ENCODE data around the gene LGALSL. TPM values are rescaled to one million over a fixed set of nuclear protein-coding genes. Genes with fewer than 3 reads are reported as not detected.
"Not testable (repeated sequence)": the region's sequence is repeated elsewhere in the genome, so short reads cannot be mapped to it uniquely, and the experiment has no call there.

The LGALSL gene
- total RNA-seq, 1 donor from 2014 or later = 3.6 TPM

DNA sequence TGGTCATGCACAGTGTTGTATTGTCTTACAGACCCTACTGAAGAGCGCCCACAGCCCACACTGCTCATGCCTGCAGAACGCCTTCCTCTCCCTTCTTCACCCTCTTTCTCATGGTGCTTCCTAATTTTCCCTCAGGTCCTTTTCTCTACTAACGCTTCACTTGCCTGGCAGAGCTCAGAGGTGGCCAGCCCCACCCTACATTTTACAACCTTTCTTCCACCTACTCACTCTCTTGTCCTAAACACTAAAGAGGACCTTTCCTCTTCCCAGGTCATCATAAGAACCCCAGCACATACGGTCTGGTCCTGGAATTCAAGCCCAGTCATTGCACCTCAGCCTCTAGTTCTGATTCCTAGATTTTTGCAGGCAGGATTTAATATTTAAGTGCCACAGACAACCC, 11.7 kb upstream of the LGALSL start:
- no peak for DNase-seq (ENCODE audit: extremely low read depth, low read depth, low spot score)

DNA sequence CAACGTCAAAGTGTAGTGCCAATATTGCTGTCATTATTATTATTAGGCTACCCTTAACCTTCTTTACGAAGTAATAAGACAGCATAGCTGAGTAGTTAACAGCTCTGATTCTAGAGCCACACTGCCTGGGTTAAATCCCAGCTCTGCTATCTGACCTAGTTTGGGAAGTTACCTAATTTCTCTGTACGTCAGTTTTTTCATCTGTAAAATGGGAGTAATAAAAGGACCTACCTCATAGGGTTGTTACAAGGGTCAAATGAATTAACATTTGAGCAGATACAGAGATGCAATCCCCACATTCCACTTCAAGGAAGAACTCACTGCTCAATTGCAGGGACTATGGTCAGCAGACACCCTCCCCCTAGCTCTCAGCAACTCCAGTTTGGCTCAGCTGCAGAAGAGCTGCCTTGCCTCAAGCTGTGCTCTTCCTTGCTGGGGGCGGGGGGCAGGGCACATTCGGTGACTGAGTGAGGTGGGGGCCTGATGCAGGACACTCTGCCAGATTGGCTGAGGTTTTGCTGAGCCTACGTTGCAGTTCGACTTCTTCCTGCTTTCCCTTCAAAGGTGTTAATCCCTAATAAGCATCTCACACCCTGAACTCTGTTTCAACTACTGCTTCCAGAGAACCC, 11.0 kb upstream of the LGALSL start:
- DNase-seq (ENCODE audit: extremely low read depth, low read depth, low spot score) = no peak

DNA sequence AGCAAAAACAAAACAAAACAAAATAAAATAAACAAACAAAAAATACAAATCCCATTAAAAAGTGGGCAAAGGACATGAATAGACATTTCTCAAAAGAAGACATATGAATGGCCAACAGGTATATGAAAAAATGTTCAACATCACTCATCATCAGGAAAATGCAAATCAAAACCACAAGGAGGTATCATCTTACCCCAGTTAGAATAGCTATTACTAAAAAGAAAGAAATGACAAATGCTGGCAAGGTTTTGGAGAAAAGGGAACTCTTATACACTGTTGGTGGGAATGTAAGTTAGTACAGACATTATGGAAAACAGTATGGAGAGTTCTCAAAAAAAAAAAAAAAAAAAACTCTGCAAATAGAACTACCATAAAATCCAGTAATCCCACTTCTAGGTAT, 8.0 kb upstream of the LGALSL start:
- DNase-seq (ENCODE audit: extremely low read depth, low read depth, low spot score) = not testable (repeated sequence)

DNA sequence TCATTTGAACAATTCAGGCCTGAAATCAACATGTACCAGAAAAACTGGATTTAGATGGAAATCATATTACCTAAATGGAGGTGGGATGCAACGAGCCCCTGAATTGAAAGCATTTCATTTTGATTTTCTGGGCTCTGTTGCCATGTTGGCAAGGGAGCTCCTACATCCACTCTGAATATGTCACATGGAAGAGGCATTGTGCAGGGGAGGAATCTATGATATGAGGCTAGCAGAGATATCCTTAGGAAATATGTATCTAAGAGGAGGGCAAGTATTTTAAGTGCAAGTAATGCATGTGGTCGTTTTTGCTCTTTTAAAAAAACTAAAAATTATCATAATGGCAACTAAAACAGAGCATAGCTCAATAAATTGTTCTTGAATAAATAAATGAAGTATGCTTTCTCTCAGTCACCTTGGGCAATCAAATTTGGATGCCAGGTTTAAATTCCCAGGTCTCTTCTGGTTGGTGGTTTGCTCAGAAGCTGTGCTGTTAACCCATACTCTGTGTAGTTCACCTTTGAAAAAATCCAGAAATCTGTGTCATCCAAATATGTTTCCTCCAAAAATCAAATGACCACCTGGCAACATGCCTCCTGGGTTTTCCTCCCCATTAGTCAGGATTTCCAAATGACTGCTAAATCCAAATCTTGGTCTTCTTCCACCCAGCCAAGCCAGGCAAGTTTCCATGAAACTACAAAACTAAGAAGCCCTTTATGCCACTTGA, 6.5 kb upstream of the LGALSL start:
- no peak for DNase-seq (ENCODE audit: extremely low read depth, low read depth, low spot score)

DNA sequence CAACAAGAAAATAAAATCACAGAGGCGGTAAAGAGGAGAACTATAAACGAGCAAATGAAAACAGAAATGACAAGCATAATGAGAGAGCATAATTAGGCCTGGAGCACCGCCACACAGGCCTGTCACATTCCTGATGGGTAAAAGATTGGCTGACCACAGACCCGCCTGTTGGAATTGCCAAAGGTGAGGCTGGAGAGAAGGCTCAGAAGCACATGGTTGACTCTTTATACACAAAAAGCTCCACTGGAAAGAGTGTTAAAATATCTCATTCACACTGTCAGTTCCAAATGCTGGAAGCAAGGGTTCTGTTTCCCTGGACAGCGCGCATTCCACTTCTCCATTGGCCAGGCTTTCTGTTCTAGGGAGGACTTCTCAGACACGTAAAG, 5.9 kb upstream of the LGALSL start:
- DNase-seq (ENCODE audit: extremely low read depth, low read depth, low spot score) = no peak

DNA sequence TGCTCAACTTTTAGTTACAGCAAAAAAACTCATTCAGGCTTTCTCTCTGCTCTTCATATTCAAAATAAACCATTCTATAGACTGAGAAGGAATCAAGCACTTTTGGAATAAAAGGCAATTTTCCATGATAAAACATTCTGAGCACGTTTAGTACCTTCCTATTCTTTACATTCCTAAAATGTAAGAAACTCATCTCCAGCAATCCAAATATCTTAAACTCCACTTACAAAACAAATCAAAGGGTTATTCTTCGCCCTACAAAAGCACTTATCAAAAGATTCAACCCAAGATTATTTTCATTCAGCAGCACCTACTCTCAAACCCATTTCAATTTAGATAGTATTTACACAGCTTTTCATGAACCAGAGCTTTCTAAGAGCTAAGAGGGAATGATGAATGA, 2.9 kb upstream of the LGALSL start:
- no peak for DNase-seq (ENCODE audit: extremely low read depth, low read depth, low spot score)

DNA sequence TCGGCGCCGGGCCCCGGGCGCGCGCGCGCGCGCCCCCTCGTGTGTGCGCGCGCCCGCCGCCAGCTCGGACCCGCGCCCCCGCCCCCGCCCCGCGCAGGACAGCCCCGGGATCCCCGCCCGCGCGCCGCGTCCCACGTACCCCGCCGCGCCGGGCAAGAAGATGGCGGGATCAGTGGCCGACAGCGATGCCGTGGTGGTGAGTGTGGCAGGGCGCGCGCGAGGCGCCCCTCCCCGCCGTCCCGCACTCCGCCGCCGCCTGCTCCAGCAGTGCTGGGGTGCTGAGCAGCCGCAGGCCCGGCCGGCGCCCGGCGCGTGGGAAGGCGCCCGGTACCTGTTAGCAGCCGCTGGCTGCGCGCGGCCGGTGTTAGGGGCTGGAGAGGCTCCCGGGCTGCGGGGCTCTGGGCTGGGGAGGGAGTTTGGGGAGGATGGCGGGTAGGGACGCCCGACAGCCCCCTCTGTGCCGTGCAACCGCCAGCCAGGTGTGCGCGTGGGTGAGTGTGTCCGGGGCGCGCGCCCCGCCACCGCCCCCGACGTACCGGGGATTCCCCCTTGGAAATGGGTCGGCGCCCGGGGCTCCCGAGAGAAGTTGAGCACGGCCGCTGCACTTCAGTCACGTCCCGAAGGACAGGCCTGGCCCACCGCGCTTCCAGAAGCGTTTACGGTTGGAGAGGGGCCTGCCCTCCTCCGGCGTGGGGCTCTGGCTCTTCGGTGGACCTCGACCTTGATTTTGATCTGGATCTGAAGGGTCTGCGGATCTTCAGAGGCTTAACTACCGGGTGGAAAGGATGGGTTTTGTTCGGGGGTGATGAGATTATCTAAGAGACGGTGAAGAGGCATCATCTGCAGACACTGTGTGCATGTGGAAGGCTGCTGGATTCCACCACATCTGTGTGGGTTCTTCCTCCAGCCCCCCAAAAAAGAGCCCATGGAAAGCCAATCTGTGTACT, 697 bp downstream of the LGALSL start:
- DNase-seq (ENCODE audit: extremely low read depth, low read depth, low spot score) = no peak

DNA sequence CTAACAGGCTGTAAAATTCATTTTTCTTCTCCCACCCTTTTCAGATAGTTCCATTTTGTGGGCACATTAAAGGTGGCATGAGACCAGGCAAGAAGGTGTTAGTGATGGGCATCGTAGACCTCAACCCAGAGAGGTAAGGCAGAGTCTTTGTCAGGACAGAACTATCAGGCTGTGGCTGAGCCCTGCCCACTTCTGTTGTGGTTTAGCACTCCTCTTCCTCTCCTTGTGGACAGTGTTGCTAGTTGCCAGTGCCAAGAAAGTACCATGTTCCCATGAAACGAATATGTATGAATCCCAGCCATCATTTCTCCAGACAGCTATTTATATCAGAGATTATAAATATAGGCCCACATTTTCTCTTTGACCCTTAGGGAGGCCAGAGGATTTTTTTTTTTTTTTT, 1.6 kb downstream of the LGALSL start:
- DNase-seq (ENCODE audit: extremely low read depth, low read depth, low spot score) = no peak

DNA sequence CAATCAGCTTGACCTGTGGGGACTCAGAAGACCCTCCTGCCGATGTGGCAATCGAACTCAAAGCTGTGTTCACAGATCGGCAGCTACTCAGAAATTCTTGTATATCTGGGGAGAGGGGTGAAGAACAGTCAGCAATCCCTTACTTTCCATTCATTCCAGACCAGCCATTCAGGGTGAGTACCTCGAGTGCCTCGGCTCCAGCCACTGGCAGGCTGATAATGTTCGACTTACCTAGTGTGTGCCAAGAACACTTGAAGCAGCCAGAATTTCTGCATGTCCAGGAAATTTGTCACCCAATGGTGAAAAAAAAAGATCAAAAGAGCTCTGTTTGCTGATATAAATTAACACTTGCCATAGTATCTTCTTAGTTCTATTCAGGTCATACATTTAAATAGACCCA, 2.3 kb downstream of the LGALSL start:
- DNase-seq (ENCODE audit: extremely low read depth, low read depth, low spot score) = no peak

DNA sequence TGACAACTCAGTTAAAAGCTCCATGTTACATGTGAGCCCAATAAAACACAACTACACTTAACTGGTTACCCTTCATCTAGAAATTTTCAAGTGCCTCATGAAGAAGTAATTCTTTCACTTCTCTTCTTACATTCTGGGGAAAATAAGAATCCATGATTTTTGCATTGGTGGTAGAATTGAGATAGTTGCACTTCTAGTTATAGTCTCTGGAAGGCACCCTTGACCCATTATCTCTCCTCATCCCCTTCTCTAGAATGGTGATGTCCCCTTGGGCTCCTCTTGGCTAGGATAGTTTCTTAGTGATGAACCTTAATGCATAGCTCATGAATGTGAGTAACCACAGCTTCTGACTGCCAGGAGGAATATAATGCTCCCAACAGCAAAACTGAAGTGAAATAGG, 3.6 kb downstream of the LGALSL start:
- DNase-seq (ENCODE audit: extremely low read depth, low read depth, low spot score) = no peak

DNA sequence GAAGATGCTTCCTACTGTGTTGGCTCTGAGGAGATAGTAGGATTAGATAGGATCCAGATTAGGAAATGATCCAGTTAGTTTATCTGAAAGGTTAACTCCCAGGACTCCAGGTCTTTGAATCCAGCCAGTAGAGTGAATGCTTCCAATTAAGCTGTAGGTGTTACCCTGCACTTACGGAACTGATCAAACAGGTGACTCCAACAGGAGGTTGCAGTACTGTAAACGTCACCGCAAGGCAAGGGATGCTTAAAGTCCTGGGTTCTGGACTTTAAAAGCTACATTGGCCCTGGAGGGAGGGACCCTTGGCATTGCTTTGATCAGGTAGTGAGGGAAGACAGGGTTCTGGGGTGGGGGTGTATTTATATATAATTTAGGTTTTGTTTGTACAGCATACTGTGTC, 5.6 kb downstream of the LGALSL start:
- DNase-seq (ENCODE audit: extremely low read depth, low read depth, low spot score) = no peak

DNA sequence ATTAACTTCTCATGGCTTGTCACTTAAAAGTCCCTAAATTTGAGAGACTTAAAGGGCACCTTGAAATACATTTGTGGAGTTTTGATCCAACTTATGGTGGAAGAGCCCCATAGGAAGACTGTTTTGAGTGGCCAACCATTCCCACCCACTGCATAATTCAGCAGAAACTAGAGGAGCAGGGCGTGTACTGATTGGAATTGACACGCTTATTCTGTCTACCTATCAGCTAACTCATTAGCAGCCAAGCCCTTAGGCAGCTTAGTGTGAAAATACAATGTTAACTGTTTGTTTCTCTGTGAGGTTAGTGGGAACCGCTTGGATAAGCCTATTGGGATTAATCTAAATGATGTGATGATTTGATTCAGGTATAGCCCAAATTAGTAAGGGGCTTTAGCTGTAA, 6.4 kb downstream of the LGALSL start:
- DNase-seq (ENCODE audit: extremely low read depth, low read depth, low spot score) = no peak

DNA sequence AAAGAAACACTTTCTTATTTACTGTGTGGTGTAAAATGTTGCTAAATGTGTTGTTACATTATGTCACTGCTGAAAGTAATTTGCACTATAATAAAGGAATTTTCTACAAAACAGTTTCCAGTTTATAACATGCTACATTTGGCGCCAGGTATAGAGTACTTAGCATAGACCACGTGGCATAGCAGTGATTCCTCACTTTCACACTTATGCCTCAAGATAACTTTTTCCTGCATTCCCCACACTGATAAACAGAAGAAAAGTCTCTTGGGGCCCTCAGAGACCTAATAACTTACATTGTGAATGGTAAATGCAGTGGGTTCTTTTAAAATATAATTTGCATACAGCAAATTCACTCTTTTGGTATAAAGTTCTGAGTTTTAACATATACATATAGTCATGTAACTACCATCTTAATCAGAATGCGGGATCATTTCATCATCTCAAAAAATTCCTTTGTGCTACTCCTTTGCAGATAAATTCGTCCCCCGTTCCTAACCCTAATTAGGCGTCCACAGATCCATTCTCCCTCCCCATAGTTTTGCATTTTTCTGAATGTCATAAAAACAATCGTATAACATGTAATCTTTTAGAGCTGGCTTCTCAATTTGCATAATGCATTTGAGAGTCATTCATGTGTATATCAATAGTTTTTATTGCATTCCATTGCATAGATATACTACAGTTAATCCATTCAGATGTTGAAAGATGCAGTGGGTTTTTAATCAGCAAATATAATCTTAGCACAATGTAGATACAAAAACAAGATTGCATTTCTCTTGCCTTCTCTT, 7.5 kb downstream of the LGALSL start:
- DNase-seq (ENCODE audit: extremely low read depth, low read depth, low spot score) = no peak

DNA sequence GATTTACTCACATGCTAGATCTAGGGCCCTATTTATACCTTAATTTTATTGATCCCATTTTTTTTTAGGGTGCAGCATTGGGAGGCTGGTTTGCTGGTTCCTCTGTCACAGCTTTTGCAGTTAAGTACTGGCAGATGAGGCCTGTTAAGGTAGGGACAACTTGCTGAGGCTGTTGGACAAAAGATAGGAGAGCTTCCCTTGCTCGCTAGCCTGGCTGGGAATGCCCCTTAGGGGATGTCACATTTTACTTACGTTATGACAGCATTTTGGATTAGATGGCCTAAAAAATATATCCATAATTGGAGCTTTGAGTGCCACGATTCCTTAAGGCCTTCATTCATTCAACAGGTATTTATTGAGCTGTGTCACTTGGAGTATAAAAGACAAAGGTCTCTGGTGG, 8.2 kb downstream of the LGALSL start:
- DNase-seq (ENCODE audit: extremely low read depth, low read depth, low spot score) = no peak

DNA sequence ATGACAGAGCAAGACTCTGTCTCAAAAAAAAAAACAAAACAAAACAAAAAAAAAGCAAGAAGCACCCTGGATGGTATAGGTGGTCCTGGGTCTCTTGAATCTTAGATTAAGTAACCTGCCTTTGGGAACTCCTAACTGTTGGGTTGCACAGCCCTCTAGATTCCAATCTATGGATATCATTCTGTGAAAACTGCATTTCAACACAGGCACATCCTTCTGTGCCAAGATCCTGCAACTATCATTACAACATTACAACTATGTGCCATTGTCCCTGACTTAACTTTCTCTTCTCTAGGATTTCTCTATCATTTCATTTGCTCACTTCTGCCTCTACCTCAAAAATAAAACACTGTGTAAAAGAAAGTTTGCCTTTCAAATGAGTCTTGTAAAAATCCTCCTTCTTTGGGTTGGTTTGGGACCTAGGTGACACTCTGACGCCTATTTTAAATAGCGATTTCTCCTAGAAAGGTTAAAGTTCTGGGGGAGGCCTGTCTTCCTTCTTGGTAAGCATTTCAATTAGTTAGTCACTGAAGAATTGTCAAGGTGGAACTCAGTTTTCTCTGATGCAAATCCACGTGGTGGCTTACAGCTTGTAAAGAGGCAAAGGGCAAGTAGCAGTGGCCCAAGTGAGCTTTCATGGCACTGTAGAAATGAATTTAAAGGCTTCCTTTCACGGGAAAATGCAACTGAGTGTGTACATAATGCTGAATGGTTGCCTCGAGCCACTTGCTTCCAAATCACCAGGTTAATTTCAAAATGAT, 9.2 kb downstream of the LGALSL start:
- DNase-seq (ENCODE audit: extremely low read depth, low read depth, low spot score) = no peak

DNA sequence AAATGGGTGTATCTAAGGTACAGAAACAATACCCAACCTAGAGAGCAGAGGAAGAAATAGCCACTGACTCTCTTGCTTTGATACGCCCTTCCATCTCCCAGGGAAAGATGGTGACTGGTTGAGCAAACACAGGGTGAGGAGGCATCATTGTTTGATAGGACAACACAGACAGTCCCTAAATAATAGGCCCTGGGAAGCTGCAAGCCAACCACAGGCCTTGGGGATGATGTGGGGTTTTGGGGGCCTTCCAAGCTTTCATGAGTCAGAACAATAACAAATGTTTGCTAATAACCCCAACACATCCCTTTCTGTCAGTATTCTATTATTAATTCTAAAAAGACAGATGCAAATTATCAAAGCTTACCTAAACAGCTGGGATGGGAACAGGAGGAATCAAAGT, 9.8 kb downstream of the LGALSL start:
- DNase-seq (ENCODE audit: extremely low read depth, low read depth, low spot score) = no peak

DNA sequence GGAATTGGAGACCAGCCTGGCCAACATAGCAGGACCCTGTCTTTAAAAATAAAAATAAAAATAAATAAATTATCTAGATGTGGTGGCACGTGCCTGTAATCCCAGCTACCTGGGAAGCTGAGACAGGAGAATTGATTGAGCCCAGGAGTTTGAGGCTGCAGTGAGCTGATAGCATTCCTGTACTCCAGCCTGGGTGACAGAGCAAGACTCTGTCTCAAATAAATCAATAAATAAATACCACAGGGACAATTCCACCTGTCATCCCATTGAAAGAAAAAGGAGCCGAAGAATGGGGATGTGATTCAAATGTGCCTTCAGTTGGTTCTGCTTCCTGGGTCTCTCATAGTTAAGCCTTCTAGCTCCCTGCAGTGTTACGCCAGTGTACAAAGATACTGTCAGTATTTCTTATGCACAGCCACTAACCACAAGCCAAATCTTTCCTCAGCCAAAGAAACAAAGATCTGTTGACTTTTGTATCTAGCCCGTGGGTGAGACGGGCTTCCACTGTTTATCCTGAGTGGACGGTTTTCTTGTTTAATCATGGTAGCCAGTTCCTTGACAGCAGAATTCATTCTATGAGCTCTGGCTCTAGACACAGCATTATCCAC, 12.6 kb downstream of the LGALSL start:
- DNase-seq (ENCODE audit: extremely low read depth, low read depth, low spot score) = no peak

DNA sequence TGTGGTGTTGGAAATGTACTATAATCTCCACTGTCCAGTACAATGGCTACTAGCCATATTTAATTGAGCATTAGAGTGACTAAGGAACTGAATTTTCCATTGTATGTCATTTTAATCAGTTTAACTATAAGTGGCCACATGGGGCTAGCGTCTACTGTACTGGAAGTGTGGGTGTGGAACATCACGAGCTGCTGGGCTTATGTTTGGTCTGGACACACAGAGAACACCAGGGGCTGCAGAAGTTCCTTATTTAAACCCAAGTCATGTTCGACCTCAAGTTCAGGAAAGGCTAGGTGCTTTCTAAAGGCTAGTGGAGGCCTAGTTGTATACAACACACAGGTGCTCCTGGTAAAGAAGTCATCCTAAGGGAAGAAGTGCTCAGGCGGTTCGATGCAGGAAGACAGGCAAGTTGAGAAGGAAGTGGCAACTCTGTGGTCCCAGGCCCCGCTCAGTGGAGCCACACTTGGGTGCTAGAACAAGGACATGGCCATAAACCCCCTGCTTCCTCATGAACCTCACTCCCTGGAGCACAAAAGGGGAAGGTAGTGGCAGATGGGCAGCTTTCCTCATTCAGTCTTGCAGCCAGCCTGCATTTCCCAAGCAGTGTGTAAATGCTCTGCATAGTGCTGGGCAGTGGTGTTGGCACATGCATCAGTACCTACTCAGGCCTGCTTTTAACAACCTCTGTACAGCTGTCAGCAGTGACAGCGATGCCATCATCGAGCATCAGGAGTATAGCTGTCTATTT, 13.3 kb downstream of the LGALSL start:
- DNase-seq (ENCODE audit: extremely low read depth, low read depth, low spot score) = no peak

DNA sequence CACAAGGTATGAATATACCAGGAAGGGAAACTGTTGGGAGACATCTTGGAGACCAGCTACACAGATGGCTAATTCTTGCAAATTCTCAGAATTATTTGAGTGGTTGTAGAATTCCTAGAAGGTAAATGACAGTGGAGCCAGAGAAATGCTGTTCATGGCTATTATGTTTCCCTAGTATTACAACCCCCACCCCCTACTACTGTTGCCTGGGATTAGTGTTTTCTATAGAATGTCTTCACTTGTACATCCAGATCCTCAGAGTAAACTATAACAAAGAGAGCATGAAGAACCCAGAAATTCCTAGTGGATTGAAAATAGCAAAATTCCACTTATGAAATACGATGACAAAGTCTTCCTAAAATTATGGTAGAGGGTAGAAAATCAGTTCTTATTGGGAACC, 15.3 kb downstream of the LGALSL start:
- no peak for DNase-seq (ENCODE audit: extremely low read depth, low read depth, low spot score)

Measured in glomerular endothelial cell (primary cell).